ENCODE results near the gene NAA30.

DNA sequence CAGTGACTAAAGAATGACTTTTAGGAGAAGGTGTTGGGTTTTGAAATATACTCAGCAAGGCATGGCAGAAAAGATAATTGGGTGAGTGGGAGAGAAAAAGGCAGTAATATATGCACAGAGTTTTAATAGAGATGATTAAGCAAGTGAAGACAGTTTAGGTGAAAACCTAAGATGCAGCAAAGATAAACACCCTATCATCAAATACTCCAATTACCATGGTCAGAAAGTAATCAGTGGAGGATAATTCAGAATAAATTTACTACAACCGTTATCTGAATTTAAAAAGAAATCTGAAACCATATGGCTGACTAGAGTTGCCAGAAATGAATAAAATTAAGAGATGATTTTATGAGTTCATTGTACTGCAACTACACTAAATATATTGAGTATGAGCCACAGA, 26.8 kb downstream of the NAA30 start:
- TF ChIP-seq POLR2AphosphoS5 (IDR thresholded peaks at IDR 0.05; ENCODE audit: low read depth, low read length) (no peak), SIN3A (IDR thresholded peaks at IDR 0.05; ENCODE audit: borderline replicate concordance, insufficient read depth, low read depth, low read length) (no peak), TCF7L2 (IDR thresholded peaks at IDR 0.05; ENCODE audit: low read depth, low read length) (no peak)
- TF ChIP-seq, protein P1, sequence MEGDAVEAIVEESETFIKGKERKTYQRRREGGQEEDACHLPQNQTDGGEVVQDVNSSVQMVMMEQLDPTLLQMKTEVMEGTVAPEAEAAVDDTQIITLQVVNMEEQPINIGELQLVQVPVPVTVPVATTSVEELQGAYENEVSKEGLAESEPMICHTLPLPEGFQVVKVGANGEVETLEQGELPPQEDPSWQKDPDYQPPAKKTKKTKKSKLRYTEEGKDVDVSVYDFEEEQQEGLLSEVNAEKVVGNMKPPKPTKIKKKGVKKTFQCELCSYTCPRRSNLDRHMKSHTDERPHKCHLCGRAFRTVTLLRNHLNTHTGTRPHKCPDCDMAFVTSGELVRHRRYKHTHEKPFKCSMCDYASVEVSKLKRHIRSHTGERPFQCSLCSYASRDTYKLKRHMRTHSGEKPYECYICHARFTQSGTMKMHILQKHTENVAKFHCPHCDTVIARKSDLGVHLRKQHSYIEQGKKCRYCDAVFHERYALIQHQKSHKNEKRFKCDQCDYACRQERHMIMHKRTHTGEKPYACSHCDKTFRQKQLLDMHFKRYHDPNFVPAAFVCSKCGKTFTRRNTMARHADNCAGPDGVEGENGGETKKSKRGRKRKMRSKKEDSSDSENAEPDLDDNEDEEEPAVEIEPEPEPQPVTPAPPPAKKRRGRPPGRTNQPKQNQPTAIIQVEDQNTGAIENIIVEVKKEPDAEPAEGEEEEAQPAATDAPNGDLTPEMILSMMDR (IDR thresholded peaks at IDR 0.05), result no peak

Measured in Panc1 (cell line).